GM12801 (cell line): Measurements from ENCODE around the gene NFILZ.

Experiments
- TF ChIP-seq, protein P1 (sequence below): IDR thresholded peaks from one replicate; pipeline ENCODE4 v1.5.1; 2011; ENCODE audit warnings: control low read depth; ENCODE audit not compliant: insufficient read length; ENCODE audit errors: extremely low read depth

The NFILZ gene

DNA sequence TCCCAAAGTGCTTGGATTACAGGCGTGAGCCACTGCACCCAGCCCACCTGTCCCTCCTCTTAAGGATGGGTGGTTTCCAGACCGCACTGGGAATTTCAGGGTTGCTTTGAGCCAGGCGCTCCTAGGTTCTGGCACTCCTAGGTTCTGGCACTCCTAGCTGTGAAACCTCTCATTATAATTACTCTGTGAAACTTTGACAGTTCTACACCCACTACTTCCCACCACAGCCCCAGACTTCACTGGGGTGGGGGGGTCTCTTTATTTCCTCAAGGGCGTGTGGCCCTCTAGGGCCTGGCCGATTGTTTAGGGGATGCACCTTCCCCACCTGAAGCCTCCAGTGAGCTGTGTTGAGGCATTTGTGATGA lies 17.6 kb upstream of the NFILZ start:
- TF ChIP-seq, protein P1, sequence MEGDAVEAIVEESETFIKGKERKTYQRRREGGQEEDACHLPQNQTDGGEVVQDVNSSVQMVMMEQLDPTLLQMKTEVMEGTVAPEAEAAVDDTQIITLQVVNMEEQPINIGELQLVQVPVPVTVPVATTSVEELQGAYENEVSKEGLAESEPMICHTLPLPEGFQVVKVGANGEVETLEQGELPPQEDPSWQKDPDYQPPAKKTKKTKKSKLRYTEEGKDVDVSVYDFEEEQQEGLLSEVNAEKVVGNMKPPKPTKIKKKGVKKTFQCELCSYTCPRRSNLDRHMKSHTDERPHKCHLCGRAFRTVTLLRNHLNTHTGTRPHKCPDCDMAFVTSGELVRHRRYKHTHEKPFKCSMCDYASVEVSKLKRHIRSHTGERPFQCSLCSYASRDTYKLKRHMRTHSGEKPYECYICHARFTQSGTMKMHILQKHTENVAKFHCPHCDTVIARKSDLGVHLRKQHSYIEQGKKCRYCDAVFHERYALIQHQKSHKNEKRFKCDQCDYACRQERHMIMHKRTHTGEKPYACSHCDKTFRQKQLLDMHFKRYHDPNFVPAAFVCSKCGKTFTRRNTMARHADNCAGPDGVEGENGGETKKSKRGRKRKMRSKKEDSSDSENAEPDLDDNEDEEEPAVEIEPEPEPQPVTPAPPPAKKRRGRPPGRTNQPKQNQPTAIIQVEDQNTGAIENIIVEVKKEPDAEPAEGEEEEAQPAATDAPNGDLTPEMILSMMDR = no peak

DNA sequence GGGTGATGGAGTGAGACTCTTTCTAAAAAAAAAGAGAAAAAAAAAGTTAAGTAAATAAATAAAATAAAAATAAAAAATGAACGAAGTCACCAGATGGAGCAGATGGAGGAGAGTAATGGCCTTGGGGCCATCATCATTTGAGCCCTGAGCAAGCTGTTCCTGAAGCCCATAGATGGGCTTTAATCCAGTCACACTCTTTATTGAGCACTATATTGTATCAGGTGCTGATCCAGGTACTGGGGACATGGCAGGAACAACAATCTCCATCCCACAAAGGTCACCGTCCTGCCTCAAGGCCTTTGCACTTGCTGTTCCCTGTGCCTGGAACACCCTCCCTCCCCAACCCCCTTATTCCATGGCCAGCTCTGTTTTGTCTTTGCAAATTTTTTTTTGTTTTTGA lies 16.0 kb upstream of the NFILZ start:
- TF ChIP-seq, protein P1 = no peak

DNA sequence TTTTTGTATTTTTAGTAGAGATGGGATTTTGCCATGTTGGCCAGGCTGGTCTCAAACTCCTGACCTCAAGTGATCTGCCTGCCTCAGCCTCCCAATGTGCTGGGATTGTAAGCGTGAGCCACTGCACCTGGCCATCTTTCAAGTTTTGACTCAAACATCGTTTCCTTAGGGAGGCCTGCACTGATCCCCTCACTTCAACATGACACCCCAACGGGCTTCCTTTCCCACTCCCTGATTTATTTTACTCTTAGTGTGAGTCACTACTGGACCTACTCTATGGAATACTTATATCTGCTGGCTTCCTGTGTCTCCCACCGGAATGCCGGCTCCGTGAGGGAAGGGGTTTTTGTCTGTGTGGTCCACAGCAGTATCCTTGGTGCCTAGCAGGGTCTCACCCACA lies 15.4 kb upstream of the NFILZ start:
- TF ChIP-seq, protein P1 = no peak

DNA sequence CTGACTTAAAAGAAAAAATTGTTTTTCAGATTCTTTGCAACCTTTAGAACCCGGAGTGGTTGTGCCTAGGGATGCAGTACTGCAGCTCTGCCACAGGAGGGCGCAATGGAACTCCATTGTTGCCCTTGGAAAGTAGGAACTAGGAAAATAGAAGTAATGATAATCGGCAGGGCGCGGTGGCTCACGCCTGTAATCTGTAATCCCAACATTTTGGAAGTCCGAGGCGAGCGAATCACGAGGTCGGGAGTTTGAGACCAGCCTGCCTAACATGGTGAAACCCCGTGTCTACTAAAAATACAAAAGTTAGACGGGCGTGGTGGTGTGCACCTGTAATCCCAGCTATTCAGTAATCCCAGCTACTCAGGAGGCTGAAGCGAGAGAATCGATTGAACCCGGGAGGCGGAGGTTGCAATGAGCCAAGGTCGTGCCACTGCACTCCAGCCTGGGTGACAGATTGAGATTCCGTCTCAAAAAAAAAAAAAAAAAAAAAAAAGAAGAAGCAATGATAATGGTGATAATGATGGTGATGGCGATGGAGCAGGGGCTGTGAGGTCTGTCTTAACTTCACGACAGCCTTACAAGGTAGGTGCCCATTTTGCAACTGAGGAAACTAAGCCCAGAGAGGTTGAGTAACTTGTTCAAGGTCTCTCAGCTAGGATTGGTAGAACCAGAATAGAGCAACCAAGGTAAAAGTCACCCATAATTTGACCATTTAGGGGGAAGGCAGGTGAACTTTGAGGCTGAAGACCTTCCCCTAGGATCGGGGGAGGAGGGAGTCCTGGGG lies 14.4 kb upstream of the NFILZ start:
- TF ChIP-seq, protein P1 = no peak

DNA sequence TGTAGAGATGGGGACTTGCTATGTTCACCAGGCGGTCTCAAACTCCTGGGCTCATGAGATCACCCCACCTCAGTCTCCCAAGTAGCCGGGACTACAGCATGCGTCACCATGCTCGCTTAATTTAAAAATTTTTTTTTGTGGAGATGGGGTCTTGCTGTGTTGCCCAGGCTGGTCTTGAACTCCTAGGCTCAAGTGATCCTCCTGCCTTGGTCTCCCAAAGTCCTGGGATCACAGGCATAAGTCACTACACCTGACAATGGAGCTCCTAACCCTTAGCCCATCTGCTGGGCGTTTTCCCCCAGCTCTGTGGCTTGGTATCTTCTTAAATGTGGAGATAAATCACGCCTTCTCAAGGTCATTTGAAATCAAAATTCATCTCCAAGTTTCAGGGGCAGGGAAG lies 13.6 kb upstream of the NFILZ start:
- TF ChIP-seq, protein P1 = no peak

DNA sequence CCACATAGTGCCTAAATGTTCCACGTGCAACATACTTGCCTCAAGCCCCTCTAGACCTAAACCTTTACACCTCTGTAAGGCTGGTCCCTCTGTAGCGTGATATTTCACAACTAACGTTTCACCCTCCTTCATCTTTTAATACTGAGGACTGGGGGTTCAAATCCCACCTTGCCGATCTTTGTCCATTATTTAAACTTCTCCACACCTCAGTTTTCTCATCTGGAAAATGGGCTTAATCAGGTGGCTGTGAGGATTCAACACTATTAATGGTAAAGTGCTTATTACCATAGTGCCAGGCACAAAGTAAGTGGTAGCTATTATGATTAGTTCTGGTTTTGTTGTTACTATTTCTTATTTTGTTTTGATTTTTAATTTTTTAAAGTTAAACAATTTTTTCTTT lies 12.4 kb upstream of the NFILZ start:
- TF ChIP-seq, protein P1 = no peak

DNA sequence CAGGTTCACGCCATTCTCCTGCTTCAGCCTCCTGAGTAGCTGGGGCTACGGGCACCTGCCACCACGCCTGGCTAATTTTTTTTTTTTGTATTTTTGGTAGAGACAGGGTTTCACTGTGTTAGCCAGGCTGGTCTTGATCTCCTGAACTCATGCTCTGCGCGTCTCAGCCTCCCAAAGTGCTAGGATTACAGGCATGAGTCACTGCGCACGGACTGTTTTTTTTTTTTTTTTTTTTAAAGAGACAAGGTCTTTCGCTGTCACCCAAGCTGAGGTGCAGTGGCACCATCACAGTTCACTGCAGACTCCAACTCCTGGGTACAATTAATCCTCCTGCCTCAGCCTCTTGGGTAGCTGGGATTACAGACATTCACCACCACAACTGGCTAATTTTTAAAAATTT lies 11.7 kb upstream of the NFILZ start:
- TF ChIP-seq, protein P1 = no peak
